PFSK-1 (cell line): ENCODE data around the gene GALNT12.

ENCODE experiments used
- FOXP2 ChIP-seq: optimal IDR thresholded peaks from 2 replicates; pipeline ENCODE3; 2011; ENCODE audit warnings: borderline replicate concordance, control low read depth, inconsistent platforms; ENCODE audit not compliant: insufficient read depth; ENCODE audit errors: extremely low read length, extremely low read depth
- POLR2AphosphoS5 ChIP-seq: IDR thresholded peaks from 2 replicates; pipeline ENCODE4 v1.6.1; 2012; ENCODE audit warnings: low read depth, mild to moderate bottlenecking, control low read depth, low read length, moderate library complexity
- SIN3A ChIP-seq: IDR thresholded peaks from 2 replicates; pipeline ENCODE4 v1.6.1; 2012; ENCODE audit warnings: mild to moderate bottlenecking, low read length, moderate library complexity, borderline replicate concordance; ENCODE audit not compliant: insufficient read depth
- TAF1 ChIP-seq: IDR thresholded peaks from 2 replicates; pipeline ENCODE4 v1.6.1; 2012; ENCODE audit warnings: low read length, control low read depth, borderline replicate concordance; ENCODE audit not compliant: insufficient read depth
- TF ChIP-seq, protein P1 (sequence below), 2 experiments: IDR thresholded peaks; 2 replicates each; pipeline versions ENCODE4 v1.6.1 to v1.8.0; 2011 to 2012; ENCODE audit warnings: low read depth in 2 of 2, low read length in 2 of 2, control low read depth in 1 of 2, inconsistent platforms in 1 of 2, mild to moderate bottlenecking in 1 of 2, moderate library complexity in 1 of 2; ENCODE audit not compliant: insufficient read depth in 1 of 2

GALNT12 gene

DNA sequence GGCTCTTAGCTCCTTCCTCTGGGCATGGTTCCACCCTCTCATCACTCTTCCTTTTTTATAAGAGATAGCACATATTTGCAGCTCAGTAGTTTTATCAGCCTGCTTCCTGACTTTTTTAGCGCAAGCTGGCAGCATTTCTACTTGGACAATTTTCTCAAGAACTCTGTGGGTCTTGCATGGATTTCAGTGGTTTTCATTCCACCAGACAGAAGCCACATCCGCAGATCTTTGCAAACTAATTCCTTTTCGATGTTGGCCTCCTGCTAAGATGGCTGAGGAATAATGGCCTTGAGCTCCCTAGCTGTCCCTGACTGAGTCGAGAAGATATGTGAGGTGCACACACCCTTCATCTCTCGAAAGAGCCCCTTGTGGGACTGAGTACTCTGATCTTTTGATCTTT, 49.5 kb downstream of the GALNT12 start:
- TF ChIP-seq, protein P1, sequence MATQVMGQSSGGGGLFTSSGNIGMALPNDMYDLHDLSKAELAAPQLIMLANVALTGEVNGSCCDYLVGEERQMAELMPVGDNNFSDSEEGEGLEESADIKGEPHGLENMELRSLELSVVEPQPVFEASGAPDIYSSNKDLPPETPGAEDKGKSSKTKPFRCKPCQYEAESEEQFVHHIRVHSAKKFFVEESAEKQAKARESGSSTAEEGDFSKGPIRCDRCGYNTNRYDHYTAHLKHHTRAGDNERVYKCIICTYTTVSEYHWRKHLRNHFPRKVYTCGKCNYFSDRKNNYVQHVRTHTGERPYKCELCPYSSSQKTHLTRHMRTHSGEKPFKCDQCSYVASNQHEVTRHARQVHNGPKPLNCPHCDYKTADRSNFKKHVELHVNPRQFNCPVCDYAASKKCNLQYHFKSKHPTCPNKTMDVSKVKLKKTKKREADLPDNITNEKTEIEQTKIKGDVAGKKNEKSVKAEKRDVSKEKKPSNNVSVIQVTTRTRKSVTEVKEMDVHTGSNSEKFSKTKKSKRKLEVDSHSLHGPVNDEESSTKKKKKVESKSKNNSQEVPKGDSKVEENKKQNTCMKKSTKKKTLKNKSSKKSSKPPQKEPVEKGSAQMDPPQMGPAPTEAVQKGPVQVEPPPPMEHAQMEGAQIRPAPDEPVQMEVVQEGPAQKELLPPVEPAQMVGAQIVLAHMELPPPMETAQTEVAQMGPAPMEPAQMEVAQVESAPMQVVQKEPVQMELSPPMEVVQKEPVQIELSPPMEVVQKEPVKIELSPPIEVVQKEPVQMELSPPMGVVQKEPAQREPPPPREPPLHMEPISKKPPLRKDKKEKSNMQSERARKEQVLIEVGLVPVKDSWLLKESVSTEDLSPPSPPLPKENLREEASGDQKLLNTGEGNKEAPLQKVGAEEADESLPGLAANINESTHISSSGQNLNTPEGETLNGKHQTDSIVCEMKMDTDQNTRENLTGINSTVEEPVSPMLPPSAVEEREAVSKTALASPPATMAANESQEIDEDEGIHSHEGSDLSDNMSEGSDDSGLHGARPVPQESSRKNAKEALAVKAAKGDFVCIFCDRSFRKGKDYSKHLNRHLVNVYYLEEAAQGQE (IDR thresholded peaks at IDR 0.05; ENCODE audit: insufficient read depth in 1 of 2, low read depth in 2 of 2, low read length in 2 of 2) = no peak
- TF ChIP-seq FOXP2 (no peak), POLR2AphosphoS5 (no peak), TAF1 (no peak), SIN3A (no peak)

DNA sequence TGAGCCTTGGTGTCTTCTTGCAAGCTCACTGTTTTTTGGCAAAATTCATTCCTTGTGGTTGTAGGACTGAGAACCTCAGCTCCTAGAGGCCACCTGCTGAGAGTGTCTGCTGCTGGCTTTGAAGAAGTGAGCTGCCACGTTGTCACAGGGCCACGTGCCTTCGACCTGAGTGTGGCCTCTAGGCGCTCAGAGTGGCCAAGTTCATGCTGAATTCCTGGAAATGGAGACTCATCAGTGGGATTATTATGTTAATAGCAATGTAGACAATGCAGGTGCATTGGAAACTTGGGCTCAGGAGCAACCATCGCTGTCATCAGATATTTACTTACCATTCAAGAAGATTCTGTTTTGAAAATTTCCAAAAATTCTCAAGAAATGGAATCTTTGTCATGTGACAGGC, 52.5 kb downstream of the GALNT12 start:
- TF ChIP-seq, protein P1 (IDR thresholded peaks at IDR 0.05; ENCODE audit: insufficient read depth in 1 of 2, low read depth in 2 of 2, low read length in 2 of 2) = no peak
- TF ChIP-seq FOXP2 (no peak), TAF1 (no peak), POLR2AphosphoS5 (no peak), SIN3A (no peak)

DNA sequence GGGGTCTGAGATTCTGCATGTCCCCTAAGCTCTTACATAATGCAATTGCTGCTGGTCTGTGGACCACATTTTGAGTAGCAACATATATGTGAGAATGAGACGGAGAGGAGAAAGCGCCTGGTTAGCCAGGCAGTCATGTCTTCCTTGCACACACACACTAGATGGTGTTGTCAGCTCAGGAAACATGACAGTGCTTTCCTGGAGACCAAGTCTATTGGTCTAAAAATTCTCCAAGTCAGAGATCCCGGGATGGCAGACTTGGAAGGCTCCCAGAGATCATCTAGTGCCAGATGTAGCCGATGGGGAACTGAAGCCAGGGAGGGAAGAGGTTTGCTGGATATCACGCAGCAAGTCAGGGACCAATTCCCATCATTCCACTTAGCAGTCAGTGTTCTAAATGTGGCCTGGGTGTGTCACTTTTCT, 53.4 kb downstream of the GALNT12 start:
- no peak for TF ChIP-seq SIN3A
- TF ChIP-seq POLR2AphosphoS5 = no peak
- TF ChIP-seq, protein P1 (IDR thresholded peaks at IDR 0.05; ENCODE audit: insufficient read depth in 1 of 2, low read depth in 2 of 2, low read length in 2 of 2) = no peak
- no peak for TF ChIP-seq FOXP2
- no peak for TF ChIP-seq TAF1

DNA sequence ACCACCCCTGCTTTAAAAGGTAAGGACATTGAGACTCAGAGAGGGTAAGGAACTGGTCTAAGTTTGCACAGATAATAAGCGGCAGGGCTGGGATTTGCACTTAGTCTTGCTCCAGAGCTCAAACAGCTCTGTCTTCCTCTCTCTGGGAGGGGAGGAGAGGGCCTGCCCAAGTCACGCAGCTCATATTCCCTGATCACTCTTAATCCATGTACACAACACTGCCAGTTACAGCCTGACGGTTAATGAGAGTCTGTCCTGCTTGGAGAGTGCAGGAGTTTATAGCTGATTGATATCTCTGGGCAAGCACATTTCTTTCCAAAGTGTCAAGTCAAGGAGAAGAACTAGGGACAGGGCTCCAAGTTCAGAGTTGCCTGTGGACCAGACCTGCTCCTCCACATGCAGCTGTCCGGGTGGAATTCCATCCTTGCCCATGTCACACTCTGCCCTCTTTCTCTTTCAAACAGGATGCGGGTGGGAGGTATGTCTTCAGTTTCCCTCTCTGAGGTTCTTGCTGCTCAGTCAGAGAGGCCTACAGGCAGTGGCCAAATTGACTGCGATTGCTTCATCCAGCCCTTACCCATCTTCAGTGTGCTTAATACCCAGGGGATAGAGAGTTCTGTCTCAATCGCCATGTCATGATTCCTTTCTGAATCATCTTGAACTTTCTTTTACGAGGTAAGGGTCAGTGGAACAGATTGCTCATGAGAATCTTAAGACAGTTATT, 54.5 kb downstream of the GALNT12 start:
- TF ChIP-seq, protein P1 (IDR thresholded peaks at IDR 0.05; ENCODE audit: insufficient read depth in 1 of 2, low read depth in 2 of 2, low read length in 2 of 2) = no peak

DNA sequence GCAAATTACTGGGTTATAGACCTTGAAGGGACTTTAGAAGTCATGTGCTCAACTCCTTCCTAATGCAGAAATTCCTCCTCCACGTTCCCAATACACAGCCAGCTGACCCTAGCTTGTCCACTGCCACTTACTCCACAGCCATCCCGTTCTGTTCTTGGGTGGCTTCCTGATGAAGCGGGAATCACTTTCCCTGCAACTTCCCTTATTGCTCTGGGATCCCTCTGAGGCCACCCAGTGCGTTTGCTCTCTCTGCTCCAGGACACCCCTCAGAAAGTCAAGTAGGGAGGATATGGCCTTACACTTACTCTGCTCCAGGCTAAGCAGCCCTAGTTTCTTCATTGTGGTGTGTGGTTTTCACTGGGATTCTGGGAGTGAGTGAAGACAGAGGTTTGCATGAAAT, 55.5 kb downstream of the GALNT12 start:
- TF ChIP-seq SIN3A (no peak), FOXP2 (no peak), TAF1 (no peak), POLR2AphosphoS5 (no peak)
- TF ChIP-seq, protein P1 (IDR thresholded peaks at IDR 0.05; ENCODE audit: insufficient read depth in 1 of 2, low read depth in 2 of 2, low read length in 2 of 2) = no peak
